K562 (cell line): ENCODE results near the gene BMI1. TPM values are rescaled to one million over a fixed set of nuclear protein-coding genes. Genes with fewer than 3 reads are reported as not detected.

Experiments
- CHD2 ChIP-seq: IDR thresholded peaks from 2 replicates; pipeline ENCODE4 v1.6.1; 2011; ENCODE audit warnings: low read depth, low read length
- CSDE1 ChIP-seq, 2 experiments: fragments of 450-650 bp; IDR thresholded peaks; 2 replicates each; pipeline ENCODE4 v1.6.1; 2016; ENCODE audit warnings: mild to moderate bottlenecking in 1 of 2
- HNRNPK ChIP-seq: fragments of 200-400 bp; formaldehyde crosslinking; IDR thresholded peaks from one replicate; pipeline ENCODE4 v1.6.1; 2018; ENCODE audit warnings: mild to moderate bottlenecking, low read depth, low read length; ENCODE audit not compliant: poor library complexity, severe bottlenecking
- HSF4 ChIP-seq: fragments of 250-450 bp; sonication (Bioruptor Pico); IDR thresholded peaks from 2 replicates; pipeline ENCODE4 v2.1.2; 2022; ENCODE audit warnings: mild to moderate bottlenecking, moderate library complexity, borderline replicate concordance
- MEIS2 ChIP-seq: fragments of 450-650 bp; IDR thresholded peaks from 2 replicates; pipeline ENCODE4 v1.6.1; 2014; ENCODE audit warnings: mild to moderate bottlenecking; ENCODE audit not compliant: partially characterized antibody
- PHB2 ChIP-seq: fragments of 450-650 bp; IDR thresholded peaks from 2 replicates; pipeline ENCODE4 v1.6.1; 2017; ENCODE audit warnings: low read depth
- RBBP5 ChIP-seq: fragments of 200-600 bp; sonication (generic); IDR thresholded peaks from 2 replicates; pipeline ENCODE4 v1.6.1; 2012; ENCODE audit warnings: borderline replicate concordance, mild to moderate bottlenecking, low read length, control low read depth, inconsistent platforms; ENCODE audit not compliant: insufficient read depth, poor library complexity, severe bottlenecking
- ZKSCAN3 ChIP-seq: fragments of 250-450 bp; sonication (Bioruptor Pico); IDR thresholded peaks from 2 replicates; pipeline ENCODE4 v1.4.0; 2020
- ZNF12 ChIP-seq: sonication (generic); formaldehyde crosslinking; IDR thresholded peaks from 2 replicates; pipeline ENCODE4 v1.4.0; 2020; ENCODE audit warnings: mild to moderate bottlenecking, missing genetic modification reagents
- ZNF764 ChIP-seq: fragments of 250-450 bp; sonication (Bioruptor Pico); IDR thresholded peaks from 2 replicates; pipeline ENCODE4 v1.4.0; 2020; ENCODE audit warnings: low read depth, mild to moderate bottlenecking, moderate library complexity
- polyA plus RNA-seq, 8 experiments: library from polyadenylated mRNA; depleted of rRNA in 4 of 8; stranded (reverse) in 5 of 8; unstranded in 3 of 8; fragments of >200 nt; fragmentation: Nextera tagmentation in 2 of 8; fragmentation: Illumina TruSeq in 1 of 8; extraction: Ambion mirVana in 2 of 8; extraction: Trizol in 1 of 8; gene quantifications; 2 replicates each; pipeline versions ENCODE4 v1.2.1 to v1.2.3, GENCODE V29; 2011 to 2014; ENCODE audit warnings: inconsistent platforms in 1 of 8, missing spikeins in 1 of 8
- total RNA-seq, 7 experiments: library from RNA; depleted of rRNA in 6 of 7; stranded (reverse); fragments of >200 nt in 6 of 7; fragmentation: Illumina TruSeq in 2 of 7; extraction: Trizol in 2 of 7; gene quantifications; 2 replicates each; pipeline versions ENCODE4 v1.2.1 to v1.2.3, GENCODE V29; 2011 to 2021; ENCODE audit warnings: low replicate concordance in 1 of 7
- TF ChIP-seq, protein P1 (sequence below): fragments of 450-650 bp; IDR thresholded peaks from 2 replicates; pipeline ENCODE4 v1.6.1; 2017; ENCODE audit warnings: antibody characterized with exemption
- TF ChIP-seq, protein P2 (sequence below): conservative IDR thresholded peaks from 2 replicates; pipeline ENCODE4 v1.6.1; 2011; ENCODE audit warnings: low read depth, mild to moderate bottlenecking, low read length; ENCODE audit not compliant: control insufficient read depth
- TF ChIP-seq, protein P3 (sequence below), 2 experiments: fragments of 450-650 bp; formaldehyde crosslinking in 1 of 2; IDR thresholded peaks; 2 replicates each; pipeline versions ENCODE4 v1.4.0 to v1.6.1; 2014 to 2020; ENCODE audit warnings: mild to moderate bottlenecking in 2 of 2, borderline replicate concordance in 1 of 2, low read depth in 1 of 2
- TF ChIP-seq, protein P4 (sequence below): fragments of 250-450 bp; sonication (Bioruptor Pico); IDR thresholded peaks from 2 replicates; pipeline ENCODE4 v1.8.0; 2021; ENCODE audit warnings: mild to moderate bottlenecking, moderate library complexity

Gene BMI1
- total and polyA plus RNA-seq, 9 of the 15 experiments (the other 6 are each of a cell fraction or from before 2014, with no cell fraction given): 21.4 to 103 (median 70.8) TPM

DNA sequence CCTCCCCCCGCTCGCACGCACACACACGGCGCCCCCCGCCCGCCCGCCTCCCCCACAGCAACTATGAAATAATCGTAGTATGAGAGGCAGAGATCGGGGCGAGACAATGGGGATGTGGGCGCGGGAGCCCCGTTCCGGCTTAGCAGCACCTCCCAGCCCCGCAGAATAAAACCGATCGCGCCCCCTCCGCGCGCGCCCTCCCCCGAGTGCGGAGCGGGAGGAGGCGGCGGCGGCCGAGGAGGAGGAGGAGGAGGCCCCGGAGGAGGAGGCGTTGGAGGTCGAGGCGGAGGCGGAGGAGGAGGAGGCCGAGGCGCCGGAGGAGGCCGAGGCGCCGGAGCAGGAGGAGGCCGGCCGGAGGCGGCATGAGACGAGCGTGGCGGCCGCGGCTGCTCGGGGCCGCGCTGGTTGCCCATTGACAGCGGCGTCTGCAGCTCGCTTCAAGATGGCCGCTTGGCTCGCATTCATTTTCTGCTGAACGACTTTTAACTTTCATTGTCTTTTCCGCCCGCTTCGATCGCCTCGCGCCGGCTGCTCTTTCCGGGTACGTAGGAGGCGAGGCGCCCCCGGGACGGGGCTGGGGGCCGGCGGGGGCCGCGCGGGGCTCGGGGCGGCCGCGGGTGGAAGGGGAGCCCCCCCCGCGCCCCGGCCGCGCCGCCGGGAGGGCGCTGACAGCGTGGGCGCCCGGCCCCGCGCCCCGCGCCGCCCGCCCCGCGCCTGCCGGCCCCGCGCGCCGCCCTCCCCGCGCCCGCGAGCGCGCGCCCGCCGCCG lies 441 bp downstream of the BMI1 start (continued):
- TF ChIP-seq, protein P1, sequence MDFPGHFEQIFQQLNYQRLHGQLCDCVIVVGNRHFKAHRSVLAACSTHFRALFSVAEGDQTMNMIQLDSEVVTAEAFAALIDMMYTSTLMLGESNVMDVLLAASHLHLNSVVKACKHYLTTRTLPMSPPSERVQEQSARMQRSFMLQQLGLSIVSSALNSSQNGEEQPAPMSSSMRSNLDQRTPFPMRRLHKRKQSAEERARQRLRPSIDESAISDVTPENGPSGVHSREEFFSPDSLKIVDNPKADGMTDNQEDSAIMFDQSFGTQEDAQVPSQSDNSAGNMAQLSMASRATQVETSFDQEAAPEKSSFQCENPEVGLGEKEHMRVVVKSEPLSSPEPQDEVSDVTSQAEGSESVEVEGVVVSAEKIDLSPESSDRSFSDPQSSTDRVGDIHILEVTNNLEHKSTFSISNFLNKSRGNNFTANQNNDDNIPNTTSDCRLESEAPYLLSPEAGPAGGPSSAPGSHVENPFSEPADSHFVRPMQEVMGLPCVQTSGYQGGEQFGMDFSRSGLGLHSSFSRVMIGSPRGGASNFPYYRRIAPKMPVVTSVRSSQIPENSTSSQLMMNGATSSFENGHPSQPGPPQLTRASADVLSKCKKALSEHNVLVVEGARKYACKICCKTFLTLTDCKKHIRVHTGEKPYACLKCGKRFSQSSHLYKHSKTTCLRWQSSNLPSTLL: no peak
- TF ChIP-seq, protein P2, sequence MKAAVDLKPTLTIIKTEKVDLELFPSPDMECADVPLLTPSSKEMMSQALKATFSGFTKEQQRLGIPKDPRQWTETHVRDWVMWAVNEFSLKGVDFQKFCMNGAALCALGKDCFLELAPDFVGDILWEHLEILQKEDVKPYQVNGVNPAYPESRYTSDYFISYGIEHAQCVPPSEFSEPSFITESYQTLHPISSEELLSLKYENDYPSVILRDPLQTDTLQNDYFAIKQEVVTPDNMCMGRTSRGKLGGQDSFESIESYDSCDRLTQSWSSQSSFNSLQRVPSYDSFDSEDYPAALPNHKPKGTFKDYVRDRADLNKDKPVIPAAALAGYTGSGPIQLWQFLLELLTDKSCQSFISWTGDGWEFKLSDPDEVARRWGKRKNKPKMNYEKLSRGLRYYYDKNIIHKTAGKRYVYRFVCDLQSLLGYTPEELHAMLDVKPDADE: peak; percentile 66; the same call in 1 of the 2 replicates
- no peak for TF ChIP-seq MEIS2
- TF ChIP-seq ZKSCAN3: no peak
- TF ChIP-seq, protein P3, sequence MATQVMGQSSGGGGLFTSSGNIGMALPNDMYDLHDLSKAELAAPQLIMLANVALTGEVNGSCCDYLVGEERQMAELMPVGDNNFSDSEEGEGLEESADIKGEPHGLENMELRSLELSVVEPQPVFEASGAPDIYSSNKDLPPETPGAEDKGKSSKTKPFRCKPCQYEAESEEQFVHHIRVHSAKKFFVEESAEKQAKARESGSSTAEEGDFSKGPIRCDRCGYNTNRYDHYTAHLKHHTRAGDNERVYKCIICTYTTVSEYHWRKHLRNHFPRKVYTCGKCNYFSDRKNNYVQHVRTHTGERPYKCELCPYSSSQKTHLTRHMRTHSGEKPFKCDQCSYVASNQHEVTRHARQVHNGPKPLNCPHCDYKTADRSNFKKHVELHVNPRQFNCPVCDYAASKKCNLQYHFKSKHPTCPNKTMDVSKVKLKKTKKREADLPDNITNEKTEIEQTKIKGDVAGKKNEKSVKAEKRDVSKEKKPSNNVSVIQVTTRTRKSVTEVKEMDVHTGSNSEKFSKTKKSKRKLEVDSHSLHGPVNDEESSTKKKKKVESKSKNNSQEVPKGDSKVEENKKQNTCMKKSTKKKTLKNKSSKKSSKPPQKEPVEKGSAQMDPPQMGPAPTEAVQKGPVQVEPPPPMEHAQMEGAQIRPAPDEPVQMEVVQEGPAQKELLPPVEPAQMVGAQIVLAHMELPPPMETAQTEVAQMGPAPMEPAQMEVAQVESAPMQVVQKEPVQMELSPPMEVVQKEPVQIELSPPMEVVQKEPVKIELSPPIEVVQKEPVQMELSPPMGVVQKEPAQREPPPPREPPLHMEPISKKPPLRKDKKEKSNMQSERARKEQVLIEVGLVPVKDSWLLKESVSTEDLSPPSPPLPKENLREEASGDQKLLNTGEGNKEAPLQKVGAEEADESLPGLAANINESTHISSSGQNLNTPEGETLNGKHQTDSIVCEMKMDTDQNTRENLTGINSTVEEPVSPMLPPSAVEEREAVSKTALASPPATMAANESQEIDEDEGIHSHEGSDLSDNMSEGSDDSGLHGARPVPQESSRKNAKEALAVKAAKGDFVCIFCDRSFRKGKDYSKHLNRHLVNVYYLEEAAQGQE (IDR thresholded peaks at IDR 0.05; ENCODE audit: borderline replicate concordance): peak; percentile 44
- TF ChIP-seq, protein P3 (CRISPR knock-in tag; IDR thresholded peaks at IDR 0.05; ENCODE audit: low read depth): peak; percentile 39; the same call in 1 of the 2 replicates
- no peak for TF ChIP-seq HNRNPK
- peak; percentile 66 for TF ChIP-seq RBBP5
- TF ChIP-seq ZNF12 (CRISPR knock-in tag): no peak
- TF ChIP-seq ZNF764 (CRISPR knock-in tag): no peak
- TF ChIP-seq HSF4 (CRISPR knock-in tag): no peak
- TF ChIP-seq CSDE1 (IDR thresholded peaks at IDR 0.05): no peak; a peak in 1 of 4 replicates
- TF ChIP-seq PHB2: no peak
- TF ChIP-seq CHD2: peak; percentile 6; the same call in 1 of the 2 replicates
- TF ChIP-seq, protein P4, sequence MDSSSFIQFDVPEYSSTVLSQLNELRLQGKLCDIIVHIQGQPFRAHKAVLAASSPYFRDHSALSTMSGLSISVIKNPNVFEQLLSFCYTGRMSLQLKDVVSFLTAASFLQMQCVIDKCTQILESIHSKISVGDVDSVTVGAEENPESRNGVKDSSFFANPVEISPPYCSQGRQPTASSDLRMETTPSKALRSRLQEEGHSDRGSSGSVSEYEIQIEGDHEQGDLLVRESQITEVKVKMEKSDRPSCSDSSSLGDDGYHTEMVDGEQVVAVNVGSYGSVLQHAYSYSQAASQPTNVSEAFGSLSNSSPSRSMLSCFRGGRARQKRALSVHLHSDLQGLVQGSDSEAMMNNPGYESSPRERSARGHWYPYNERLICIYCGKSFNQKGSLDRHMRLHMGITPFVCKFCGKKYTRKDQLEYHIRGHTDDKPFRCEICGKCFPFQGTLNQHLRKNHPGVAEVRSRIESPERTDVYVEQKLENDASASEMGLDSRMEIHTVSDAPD (CRISPR knock-in tag): no peak
